HUDEP-2 (cell line): ENCODE results near the gene DNHD1.
A peak's percentile ranks its signal among the peaks of the same experiment; 100 is the strongest.
"Not testable (repeated sequence)": the region's sequence is repeated elsewhere in the genome, so short reads cannot be mapped to it uniquely, and the experiment has no call there.

Source experiments
- DNase-seq, 76 experiments: peaks; one replicate each; lab custom pipeline; 2025; ENCODE audit not compliant: unreplicated experiment in 76 of 76; lab: John Stamatoyannopoulos, UW

The DNHD1 gene

DNA sequence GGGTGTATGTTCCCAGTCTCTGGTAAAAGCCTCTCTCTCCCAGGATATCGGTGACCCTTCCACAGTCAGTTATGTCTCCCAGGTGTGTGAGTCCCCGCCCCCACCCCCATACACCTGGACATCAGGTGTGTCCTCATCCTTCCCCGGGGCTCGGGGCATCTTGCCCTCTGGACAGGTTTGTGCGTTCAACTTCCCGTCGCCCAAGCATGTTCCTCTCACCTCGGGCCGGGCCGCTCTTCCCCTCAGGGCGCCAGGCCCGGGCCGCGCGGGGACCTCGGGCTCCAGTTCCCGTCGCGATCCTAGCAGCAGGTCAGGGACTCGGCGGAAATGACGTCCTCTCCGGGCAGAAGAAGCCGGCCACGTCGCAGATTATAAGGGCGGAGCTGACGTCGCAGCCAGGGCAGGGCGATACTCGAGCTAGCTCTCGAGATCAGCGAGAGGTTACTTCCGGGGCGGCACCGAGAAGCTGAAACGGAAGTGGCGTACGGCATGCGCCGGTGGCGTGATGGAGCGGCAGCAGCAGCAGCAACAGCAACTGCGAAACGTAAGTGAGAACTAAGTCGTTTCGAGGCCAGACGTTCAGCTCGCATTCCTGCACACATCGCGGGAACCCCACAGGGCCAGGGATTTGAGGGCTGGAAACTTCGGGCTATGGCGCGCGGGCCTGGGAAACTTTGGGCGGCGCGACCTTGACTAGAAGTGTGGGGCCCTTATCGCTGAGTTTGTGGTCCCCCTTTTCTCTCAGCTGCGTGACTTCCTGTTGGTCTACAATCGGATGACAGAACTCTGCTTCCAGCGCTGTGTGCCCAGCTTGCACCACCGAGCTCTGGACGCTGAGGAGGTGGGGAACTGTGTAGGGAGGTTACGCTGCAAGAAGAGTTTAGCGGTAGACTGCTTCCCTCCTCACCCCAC is 15.8 kb upstream of the DNHD1 start, which contains the start of the genes ARFIP2 and TIMM10B:
TSS of gene ARFIP2 (minus strand) at position 320 of the 912 bp plus-strand sequence. CDS start 910 bp downstream, outside the sequence.
TSS of gene TIMM10B (plus strand) at position 490 of the 912 bp plus-strand sequence. CDS start at position 506, 16 bp downstream.
- peak; percentile 6 to 98 (median 94) for DNase-seq

DNA sequence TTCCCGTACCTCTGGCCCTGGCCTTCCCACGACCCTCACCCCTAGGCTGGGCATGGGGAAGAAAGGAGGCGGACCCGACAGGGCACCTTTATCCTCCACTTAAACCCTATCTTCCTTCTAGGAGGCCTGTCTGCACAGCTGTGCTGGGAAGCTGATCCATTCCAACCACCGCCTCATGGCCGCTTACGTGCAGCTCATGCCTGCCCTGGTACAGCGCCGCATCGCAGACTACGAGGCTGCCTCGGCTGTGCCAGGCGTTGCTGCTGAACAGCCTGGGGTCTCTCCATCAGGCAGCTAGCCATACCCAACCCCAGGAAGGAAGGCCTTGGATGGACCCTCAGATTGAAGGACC is 15.2 kb upstream of the DNHD1 start:
- DNase-seq: peak in 2 of 76 experiments; percentile 38 to 41

DNA sequence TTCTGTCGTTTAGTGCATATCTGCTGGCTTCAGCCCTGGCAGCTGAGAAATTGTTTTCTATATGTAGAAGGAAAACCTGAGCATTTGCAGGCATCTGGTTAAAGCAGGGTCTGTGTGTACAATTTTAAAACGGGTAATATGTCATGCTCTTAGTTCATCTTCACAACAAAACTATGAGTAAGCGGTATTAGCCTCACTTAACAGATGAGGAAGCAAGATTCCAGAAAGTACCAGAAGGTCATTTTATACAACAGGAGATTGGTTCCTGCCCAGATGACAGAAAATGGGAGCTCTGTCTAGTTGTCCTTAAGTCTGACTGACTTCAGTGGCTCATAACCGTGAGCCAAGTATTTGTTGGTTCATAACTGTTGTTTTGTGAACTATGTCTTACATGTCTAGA is 14.6 kb upstream of the DNHD1 start:
- DNase-seq: no peak

DNA sequence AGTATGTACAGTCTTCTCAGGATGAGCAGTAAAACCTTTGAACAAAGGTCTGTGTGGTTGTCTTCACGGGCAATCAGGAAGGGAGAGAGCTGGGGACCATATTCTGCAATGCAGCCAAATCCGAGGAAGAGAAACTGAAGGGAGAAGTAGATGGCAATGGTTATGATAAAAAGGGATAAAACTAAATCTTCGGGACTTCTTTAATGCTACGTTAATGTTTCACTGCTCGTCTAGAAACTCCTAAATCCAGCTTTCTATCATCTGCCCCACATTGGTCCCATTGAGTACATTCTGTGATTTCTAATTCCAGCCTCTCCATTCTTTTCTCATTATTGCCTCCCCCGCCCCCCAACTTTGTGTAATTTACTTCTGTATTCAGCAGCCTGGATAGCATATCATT is 14.1 kb upstream of the DNHD1 start:
- no peak for DNase-seq

DNA sequence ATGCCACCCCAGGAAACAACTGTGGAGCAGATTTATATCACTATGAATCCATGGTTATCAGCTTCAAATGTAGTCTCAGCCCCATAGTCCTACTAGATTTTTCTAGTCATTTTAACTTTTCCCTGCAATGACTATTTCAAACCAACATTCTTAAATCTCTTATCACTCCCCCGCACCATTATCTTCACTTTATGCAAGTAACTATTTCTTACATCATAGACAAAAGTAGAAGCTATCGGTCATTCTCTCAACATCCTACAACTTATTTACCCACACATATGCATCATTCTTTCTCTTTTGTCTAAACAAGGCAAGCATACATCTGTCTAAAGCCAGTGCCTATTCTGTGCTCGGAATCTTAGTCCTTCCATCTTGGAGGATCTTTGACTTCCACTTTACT is 11.4 kb upstream of the DNHD1 start:
- DNase-seq: no peak

DNA sequence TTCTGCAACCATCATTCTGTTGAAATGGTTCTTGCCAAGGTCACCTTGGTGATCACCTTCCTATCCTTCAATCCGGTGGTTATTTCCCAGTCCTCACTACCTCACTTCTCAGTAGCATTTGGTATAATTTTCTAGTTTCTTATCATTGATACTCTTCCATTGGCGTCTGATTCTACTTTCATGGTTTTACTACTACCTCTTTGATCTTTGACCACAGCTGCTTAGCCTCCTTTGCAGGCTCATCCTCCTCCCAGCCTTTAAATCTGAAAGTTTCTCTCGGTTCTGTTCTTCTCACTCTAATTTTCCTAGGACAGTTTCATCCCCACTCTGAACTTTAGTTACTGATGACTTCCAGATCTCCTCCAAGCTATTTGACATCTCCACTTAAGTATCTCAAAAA is 10.8 kb upstream of the DNHD1 start:
- no peak for DNase-seq

DNA sequence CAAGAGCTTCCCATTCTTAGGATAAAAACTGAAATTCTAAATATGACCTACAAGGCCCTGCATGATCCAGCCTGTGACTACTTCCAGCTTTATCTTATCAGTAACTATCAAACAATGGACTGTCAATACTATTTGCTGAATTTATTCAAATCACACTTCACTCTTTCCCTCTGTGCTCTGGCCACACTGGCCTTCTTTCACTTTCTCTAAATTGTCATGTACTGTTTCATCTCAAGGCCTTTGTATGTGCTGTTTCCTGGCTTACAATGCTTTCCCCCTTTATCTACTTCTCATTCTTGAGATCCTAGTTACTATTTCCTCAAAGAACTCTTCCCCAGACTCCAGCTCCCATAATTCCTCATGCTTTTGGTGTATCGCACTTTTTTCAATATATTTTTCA is 10.1 kb upstream of the DNHD1 start:
- DNase-seq: no peak

DNA sequence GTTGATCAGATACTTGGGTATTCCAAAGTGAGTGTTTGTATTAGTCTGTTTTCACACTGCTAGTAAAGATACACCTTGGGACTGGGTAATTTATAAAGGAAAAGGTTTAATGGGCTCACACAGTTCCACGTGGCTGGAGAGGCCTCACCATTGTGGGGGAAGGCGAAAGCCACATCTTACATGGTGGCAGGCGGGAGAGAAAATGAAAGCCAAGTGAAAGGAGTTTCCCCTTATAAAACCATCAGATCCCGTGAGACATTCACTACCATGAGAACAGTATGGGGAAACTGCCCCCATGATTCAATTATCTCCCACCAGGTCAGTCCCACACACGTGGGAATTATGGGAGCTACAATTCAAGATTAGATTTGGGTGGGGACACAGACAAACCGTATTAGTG is 8.7 kb upstream of the DNHD1 start:
- DNase-seq: no peak

DNA sequence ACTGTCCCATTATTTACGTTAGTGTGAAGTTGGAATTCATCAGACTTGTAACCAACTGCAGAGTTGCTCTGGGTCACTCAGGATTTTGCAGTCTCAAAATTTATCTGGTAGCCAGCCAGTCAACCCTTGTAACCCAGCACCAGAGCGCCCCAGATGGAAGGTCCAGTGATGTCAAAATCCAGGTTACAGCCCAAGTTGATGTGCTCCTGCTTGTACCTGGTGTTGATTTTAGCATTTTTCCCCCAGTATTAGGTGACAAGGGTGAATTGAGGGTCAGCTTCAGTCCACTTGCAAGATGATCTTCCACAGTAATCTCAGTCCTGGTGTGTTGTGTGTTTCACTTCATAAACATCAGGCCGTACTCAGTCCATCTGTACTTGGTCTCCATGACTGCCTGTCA is 8.3 kb upstream of the DNHD1 start:
- DNase-seq: no peak

DNA sequence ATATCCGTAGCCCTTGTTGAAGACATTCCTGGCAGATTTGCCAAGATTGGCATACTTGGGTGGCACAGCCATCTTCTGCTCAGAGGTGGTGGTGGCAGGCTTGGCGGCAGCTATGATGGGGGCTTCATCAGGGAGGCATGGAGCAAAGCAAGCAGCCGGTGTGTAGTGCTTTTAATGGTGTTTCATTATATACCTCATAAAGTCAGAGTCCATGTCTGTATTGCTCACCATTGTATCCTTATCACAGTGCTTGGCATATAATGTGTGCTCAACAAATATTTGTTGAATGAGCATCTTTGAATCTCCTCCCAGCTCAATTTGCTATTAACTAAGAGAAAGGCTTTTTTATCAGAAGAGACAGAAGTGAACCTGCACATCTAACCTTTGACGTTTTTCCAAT is 7.8 kb upstream of the DNHD1 start:
- DNase-seq: no peak

DNA sequence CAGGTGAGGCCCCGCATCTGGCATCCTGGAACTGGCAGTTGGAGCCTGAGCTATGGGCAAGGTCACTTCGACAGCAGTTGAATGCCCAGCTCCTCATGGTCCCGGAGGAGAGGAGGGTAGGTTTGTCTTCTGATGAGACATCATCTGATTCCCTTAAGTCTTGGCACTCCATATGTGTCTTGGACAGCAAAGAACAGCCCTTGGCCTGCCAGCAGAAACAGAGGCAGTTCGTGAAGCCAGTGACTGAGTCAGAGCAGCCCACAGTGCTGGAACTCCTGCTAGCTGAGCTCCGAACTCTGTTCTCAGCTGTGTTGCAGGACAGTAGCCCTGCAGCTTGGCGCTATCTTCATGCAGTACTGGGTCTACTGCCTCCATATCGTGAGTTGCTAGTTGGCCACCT is 1.0 kb downstream of the DNHD1 start:
- no peak for DNase-seq

DNA sequence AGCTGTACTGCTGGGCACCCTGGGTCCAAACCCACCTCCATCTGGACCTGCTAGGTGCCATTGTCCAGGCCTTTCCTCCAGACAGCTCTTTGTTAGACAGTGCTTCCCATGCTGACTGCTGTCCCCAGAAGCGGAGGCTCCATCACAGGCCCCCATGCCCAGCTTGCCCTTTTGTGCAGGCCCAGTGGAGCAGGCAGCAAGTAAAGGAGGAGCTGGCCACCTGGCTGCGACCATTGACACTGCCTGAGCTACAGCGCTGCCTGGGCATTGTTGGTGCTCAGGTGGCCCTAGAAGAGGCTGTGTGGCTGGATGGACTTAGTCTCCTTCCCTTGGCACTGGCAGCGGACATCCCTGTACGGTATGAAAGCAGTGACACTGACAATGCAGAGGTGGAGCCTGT is 1.5 kb downstream of the DNHD1 start:
- DNase-seq: no peak

DNA sequence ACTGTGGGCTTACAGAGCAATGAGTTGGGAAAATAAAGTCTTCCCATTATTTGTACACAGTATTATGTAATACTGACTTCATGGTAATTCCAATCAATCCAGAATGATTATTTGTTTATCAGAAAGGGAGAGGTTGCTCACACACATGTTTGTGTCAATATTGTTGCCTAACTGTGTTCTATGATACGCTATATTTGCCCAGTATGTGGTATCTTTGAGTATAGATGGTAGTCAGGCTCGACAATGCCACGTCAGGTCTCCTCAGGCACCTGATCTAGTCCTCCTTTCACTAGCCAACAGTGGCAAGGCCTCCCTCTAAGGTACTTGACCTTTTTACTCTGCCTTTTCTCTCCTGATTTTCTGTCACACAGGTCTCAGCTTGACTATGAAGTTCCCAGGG is 5.3 kb downstream of the DNHD1 start:
- DNase-seq: no peak

DNA sequence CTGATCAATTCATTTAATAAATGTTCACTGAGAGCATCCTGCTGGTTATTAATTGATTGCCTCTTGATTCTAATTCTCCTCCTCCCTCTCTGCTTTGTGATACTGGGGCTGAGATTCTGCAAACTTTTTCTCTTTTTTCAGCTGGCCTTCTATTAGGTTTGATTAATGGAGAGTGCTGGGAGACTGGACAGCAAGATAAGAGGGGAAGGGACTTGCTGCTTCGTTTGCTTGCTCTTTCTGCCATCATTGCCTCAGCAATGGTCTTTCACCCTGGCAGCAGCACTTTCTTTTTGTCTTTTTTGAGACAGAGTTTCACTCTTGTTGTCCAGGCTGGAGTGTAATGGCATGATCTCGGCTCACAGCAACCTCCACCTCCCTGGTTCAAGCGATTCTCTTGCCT is 7.1 kb downstream of the DNHD1 start:
- no peak for DNase-seq

DNA sequence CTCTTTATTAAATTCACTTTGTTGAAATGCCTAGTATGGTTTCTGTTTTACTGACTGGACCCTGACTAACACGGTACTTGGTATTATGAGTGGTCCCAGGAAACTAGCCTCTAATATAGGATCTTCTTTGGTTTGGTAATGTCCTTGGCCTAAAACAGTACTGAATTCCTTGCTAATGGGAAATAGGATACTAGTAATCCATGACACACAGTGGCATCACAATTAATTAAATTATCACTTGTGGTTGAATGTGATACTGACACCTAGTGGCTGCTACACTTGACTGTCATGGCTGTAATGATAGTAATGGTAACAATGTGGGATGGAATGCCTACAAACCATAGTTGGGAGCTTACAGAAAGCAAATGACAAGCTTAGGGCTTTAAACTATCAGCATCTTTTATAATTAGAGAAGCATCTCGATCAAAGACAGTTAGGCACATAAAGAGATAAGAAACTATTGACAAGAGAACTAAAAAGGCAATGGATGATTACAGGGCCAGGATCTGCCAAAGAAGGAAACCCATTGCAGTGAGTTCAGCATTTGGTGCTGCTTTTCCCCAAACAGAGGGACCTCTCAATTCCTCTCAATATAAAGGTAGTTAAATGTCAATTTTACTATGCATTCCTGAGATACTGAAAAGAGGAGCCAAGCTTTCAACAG is 8.6 kb downstream of the DNHD1 start:
- DNase-seq: peak in 22 of 76 experiments; percentile 1 to 60 (median 27)

DNA sequence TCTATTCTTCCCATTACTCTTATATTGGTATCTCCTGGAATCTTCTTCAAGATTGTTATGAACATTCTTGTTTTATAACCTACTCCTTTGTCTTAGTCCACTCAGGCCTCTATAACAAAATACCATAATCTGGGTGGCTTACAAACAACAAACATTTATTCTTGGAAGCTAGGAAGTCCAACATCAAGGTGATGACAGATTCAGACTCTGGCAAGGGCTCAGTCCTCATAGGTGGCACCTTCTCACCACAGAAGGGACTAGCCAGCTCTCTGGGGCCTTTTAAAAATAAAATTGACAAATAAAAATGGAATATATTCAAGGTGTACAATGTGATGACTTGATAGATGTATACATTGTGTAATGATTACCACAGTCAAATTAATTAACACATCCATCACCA is 19.8 kb downstream of the DNHD1 start:
- DNase-seq: no peak

DNA sequence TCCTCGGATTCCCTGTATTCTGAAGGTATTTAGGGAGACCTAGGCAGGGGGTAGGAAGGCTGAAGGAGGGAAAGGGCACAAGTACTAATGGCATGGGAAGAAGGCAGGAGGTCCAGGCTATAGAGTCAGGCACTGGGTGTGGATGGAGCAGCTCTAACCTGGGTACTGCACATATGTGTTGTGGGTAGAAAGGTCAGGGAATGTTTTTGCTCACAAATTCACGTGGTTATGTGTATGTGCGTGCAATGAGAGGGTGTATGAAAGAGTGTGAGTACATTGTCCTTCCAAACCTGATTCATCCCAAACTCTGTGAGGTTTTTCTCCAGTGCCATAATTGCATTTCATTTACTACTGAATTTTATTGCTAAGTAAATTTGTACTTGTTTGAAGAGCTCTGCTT is 23.2 kb downstream of the DNHD1 start:
- DNase-seq: no peak

DNA sequence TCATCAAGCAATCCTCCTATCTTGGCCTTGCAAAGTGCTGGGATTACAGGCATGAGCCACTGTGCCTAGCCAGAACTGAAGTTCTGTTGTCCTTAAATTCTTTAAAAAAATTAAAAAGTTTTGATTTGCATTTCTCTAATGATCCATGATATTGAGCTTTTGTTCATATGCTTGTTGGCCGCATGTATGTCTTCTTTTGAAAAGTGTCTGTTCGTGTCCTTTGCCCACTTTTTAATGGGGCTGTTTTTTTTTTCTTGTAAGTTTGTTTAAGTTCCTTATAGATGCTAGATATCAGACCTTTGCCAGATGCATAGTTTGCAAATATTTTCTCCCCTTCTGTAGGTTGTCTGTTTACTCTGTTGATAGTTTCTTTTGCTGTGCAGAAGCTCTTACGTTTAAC is 24.9 kb downstream of the DNHD1 start:
- DNase-seq: not testable (repeated sequence)

DNA sequence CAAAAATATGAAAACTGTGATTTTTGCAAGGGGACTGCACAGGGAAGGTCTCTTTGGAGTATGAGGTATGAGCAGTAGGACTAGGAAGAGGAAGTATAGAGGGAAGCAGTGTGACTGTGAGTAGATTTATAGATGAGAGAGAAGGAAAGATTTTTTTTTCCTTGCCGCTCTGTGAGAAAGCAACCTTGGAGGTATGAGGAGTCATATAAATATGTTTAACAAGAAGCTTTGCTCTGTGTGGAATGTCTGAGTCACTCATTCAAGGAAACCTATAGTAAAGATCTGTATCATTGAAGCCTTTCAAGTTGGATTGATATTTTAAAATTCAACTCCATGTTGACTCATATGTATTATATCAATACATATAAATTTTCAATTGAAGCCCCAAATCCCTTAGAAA is 26.2 kb downstream of the DNHD1 start:
- DNase-seq: no peak

DNA sequence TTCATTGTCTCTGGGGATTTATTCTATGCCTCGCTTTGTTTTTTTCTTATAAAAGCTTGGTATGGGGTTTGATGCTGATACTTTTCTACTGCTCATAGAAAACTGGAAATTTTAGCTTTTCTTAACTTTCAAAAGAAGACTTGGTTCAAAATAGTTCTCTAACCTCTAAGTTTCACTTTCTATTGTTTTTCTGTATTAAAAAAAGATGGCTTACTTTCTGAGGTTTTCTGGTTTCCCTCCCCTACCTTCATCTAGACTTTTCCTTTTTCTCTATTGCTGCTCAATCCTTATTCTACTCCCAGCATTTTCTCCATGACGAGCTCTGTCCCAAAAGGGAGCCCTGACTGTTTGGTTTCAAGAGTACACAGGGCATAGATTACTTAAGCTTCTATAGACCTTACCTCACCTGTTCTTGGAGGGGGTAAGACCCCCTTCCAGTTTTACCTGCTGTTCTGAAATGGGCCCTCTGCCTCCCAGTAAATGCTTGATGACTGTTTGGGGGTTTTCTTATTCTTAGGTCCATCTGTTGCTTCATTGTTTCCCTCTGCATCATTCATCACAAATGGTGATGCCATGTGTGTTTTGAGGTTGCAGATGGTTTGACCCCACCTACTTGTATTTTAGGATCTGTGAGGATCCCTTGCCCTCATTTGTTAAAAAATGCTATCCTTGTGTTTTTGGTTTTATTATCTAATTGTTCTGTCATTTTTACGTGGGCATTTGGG is 29.5 kb downstream of the DNHD1 start:
- DNase-seq: no peak

DNA sequence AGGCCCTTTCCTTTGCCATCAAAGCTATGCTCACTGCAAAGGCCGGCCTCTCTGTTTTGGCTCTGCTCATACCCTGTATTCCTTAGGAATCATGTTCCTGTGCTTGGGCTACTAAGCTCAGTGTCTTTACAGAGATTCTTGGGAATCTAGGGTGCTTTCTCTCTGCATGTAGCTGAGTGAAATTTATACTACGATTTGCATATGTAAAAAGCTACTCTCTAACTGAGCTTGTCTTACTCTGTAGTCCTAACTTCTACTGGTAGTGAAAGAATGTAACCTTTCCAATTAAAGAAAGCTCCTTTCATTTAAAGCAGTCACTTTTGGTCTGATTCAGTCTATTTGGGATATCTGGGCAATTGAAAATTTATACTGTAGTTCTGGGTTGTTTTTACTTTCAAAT is 32.2 kb downstream of the DNHD1 start:
- DNase-seq: no peak
